NCI-H1105 treated with DMSO at 0.1 percent for 48 hours (cell line): ENCODE measurements around the gene MCM8.

Experiments used
- DNase-seq: peaks from one replicate; lab custom pipeline; 2025; lab: John Stamatoyannopoulos, UW

Gene MCM8

GRCh38 chr20:6044115-6044514, 93.7 kb downstream of the MCM8 start:
- no peak for DNase-seq

DNA sequence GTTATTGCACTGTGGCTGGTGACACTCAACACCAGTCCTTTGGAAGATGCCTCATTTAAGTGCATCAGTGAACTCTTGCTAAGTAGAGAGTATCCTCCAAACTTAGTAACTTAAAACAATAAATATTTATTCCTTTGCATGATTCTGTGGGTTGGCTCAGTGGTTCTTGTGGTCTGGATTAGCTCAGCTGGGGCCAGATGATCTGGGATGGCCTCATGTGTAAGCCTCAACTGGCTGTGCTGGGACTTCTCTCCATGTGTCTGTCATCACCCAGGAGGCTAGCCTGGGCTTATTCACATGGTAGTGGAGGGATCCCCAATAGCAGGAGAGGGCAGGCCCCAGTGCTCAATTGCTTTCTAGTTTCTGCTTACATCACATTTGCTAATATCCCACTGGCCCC, 95.1 kb downstream of the MCM8 start:
- no peak for DNase-seq

DNA sequence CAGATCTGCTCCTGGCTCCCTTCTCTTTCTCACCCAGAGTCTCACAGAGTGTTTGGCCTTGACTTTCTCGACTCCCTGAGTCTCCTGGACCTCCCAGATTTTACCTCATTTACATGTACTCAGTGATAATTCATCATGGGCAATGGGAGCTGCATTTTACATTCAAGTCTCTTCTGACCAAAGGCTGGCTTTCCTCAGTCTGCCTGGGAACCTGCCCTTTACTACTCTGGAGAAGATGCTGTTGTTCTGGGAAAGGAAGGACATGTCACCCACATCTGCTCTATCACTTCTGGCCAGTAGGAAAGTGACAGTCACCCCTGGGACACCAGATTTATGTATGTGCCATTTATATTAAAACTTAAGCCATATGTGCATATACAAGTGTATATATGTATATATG, 96.0 kb downstream of the MCM8 start:
- no peak for DNase-seq

DNA sequence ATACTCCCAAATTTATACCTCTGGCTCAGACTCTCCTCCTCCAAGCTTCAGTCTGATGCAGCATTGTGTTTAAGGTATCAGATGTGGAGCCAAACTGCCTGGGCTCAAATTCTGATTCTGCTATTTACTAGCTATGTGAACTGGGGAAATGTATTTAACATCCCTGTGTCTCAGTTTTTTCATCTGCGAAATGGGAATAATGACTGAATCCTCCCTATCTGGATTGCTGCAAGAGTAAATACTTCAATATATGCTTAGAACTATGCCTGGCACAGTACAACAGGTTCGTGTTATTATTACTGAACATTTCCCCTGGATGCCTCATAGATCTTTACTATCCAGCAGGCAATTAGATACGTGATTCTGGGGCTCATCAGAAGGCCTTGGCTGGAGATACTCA, 97.9 kb downstream of the MCM8 start:
- DNase-seq = no peak
